GM21576 (cell line): ENCODE results near the gene DRD3.

Source experiments
- ATAC-seq: cut with Tn5 transposase; IDR thresholded peaks from one replicate; pipeline ENCODE4 v1.9.1; 2021; ENCODE audit warnings: mild to moderate bottlenecking, moderate library complexity; ENCODE audit not compliant: unreplicated experiment

DRD3 gene

DNA sequence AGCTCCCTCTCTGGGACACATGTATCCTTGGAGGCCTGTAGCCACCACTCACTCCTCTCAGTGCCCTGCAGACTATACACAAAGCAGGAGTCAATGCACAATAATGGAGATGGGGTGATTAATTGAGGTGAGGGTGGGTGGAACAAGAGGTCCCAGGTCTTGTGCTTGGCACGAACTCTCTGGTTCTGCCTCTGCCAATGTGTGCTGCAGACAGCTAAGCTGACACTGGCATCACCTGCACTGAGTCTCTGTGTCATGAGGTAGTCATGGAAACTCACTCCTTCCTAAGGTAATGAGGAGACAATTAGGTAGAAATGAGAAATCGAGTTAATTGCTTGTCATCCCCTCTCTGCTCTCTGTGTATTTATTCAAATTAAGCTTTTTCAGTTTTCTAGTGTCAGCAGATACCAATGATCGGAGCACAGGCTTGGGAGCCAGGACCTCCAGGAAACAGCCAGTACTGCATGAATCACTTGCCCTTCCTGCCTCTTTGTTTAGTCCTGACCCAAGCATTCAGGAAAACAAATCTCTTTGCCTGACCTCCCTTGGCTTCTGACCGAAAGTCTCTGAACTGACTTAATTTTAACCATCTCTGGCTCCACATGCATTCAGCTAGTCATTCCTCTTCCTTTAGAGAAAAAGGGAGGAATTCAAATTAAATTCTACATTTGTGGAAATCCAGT is 56.7 kb downstream of the DRD3 start:
- ATAC-seq: no peak

DNA sequence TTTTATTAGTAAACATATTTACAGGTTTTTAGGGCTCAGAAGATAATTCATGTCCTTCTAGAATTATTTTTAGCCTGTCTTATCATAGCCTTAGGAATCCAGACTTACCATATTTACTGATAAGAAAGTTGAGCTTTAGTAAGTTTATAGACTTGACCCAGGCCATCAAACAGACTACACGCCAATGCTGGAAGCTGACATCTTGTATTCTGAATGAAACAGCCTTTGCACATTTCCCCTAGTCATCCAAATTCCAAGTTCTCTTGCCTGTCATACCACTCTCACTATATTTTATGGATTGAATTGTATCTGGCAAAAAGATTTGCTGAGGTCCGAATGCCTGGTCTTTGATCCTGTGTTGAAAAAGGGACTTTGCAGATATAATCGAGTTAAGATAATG is 58.6 kb downstream of the DRD3 start:
- no peak for ATAC-seq

DNA sequence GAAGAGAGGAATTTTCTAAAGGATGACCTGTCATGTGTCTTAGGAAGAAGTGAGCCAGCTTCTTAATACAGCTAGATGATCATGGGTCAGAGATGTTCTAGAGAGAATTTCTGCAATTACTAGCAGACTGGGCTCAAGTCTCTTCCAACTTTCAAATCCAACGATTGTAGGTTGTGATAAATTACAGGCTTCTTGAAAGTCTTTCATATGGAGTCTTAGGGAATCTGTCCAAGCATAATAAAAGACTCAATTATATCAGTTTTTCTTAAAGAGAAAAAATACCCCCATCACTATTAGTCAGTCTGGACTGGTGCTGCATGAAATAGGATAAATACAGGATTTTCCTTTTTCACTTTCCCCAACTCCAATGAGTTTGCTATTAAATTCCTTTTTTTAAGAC is 59.1 kb downstream of the DRD3 start:
- no peak for ATAC-seq

DNA sequence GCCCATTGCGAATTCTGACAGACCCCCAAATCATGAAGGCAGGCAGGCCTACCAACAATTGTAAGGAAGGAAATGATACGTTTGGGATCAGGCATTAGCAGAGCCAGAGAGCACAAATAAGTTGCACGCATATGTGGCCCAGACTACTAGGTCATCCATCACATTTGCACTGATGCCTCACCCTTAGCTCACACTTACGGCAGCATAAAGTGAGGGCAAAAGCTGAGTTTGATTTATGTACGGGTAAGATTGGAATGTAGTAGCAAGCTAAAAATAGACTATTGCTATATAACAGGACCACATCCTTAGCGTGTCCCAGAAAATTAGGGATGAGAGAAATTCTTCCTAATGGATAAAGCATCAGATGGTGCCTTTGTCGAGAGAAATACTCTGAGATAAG is 63.7 kb downstream of the DRD3 start:
- ATAC-seq: no peak

DNA sequence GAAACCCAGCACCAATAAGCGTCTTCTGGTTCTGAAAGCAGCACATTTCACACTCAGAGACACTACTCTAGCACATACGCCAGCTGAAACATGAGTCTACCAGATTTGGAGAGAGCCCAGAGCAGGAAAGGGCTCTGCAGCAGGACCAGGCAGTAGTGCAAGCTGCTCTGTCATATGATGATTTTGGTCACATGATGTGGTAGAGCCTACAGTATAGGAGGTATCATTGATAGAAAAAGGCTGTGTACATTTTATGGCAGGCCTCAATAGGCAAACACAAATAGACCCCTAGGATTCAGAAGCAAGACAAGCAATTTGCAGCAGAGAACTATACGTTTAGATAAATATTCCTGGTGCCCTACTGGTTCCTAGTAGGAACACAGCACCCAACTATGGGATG is 64.1 kb downstream of the DRD3 start:
- ATAC-seq: no peak

DNA sequence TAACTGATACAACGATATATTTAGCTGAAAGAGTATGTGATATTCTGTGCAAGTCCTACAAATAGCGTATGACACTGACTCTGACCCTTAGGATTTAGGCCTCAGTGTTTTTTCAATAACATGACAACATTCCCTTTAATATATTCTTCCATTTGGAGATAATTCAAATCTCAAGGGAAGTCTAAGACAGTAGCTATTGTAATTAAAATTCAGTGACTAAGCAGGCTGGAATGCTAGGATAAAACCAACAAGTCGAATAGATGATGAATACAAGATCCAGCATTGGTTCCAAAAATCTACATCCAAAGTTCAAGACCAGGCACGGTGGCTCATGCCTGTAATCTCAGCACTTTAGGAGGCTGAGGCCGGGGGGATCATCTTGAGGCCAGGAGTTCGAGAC is 66.2 kb downstream of the DRD3 start:
- ATAC-seq: no peak

DNA sequence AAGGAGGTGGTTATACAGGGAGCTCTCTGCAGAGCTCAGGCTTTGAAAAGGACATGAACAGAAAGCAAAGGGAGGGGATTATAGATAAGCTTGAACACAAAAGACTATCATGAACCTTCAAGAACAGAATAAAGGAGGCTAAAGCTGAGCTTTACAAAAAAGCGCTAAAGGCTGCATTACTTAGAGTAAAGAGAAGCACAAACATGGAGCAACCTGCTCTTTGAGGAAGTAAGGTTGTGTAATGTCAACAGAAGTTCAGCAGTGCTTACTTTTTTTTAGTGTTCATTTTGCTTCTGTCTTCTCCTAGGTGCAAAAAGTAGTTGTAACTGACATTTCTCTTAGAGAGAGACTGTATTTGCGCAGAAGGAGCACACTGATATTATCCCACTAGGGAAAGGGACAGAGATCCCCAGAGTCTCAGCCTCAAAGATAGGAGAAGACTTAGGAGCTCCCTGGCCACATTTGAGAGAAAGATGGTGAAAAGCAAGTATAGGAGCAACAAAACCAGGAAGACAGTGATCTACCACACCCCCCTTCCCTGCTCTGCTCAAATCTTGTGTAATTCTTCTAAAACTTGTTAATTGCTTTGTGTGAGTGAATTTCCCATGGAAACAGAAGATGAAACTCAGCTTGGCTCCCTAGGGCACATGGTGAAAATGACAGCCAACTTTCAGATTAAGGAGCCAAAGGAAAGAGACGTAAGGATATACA is 67.6 kb downstream of the DRD3 start:
- no peak for ATAC-seq

DNA sequence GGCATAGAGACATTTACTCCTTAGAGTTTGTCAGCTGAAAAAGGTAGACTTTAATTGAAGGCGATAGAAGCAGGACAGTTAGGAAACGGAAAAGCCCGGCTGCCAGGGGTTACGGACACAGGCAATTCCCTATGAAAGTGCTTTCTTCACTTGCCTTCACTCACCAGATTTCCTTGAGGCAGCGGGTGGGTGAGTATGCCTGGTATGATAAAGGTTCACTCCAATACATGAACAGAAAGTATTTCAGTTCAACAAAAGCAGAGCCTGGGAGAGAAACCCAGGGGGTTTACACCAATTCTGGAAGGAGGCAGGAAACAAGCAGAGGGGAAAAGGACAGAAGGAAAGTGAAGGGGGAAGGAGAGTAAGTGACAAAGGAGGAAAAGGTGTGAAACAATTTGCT is 68.4 kb downstream of the DRD3 start:
- ATAC-seq: no peak

DNA sequence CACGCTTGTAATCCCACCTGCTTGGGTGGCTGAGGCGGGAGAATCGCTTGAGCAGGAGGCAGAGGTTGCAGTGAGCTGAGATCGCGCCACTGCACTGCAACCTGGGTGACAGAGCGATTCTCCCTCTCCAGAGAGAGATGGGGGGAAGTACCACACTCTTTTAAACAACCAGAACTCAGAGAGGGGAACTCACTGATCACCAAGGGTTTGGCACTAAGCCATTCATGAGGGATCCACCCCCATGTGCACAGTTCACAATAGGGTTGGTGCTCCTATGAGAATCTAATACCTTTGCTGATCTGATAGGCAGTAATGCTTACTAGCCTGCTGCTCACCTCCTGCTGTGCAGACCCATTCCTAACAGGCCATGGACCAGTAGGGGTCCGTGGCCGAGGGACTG is 70.7 kb downstream of the DRD3 start:
- no peak for ATAC-seq

DNA sequence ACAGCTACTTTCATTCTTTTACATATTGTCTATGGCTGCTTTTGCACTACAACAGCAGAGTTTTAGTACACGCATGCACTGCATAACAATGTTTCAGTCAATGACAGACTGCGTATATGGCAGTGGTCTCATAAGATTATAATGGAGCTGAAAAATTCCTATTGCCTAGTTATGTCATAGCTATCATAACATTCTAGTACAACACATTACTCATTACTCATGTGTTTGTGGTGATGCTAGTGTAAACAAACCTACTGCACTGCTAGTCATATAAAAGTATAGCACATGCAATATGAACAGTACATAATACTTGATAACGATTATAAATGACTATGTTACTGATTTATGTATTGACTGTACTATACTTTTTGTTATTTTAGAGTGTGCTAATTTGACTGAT is 74.4 kb downstream of the DRD3 start:
- ATAC-seq: no peak

DNA sequence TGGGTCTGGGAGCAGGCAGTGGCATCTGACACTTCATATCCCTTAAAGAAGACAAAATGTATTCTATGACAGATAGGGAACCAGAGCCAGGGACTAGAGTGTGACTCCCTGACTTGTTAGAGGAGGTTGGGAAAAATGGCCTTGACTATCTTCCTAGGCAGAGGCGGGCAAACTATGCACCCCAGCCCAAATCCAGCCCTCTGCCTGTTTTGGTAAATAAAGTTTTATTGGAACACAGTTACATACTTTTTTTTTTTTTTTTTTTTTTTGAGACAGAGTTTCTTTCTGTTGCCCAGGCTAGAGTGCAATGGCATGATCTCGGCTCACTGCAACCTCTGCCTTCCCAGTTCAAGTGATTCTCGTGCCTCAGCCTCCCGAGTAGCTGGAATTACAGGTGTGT is 75.0 kb downstream of the DRD3 start:
- no peak for ATAC-seq

DNA sequence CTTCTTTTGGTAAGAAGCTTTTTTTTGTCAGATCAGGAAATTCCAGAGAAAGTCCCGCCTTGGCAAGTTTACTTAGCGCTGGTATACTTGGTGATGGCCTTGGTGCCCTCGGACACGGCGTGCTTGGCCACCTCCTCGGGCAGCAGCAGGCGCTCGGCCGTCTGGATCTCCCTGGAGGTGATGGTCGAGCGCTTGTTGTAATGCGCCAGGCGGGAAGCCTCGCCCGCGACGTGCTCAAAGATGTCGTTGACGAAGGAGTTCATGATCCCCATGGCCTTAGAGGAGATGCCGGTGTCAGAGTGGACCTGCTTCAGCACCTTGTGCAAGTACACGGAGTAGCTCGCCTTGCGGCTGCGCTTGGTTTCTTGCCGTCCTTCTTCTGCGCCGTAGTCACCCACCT is 75.7 kb downstream of the DRD3 start:
- ATAC-seq: no peak

DNA sequence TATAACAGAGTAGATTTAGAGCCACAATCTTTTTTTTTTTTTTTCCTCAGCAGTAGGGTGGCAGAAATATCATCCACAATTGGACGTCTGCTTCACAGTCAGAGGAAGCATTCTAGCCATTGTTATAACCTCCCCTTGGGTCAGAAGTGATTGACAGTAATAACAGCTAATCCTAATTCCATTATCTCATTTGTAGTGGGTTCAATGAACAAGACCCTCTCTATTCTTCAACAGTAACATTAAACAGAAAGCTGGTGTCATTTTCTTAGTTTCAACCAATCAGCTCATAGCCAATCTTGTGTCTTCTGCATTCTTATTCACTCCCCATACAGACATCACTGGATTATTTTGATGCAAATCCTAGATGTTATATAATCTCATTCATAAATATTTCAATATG is 77.8 kb downstream of the DRD3 start:
- ATAC-seq: no peak

DNA sequence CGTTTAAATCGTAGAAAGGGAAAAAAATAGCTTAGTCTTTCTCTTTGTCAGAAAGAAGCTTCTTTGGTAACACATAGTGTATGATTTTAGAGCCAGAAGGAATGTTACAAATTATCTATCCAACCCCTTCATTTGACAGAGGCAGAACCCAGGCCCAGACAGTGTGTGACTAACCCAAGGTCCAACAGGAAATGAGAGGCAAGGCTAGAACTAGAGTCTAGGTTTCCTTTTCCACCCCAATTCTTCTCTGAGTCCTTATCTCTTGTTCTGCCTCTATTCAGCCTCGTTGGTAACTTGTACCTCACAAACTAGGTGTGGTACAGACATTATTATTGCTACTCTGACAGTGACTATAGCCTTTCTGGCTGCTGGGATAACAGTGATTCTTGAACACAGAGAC is 83.1 kb downstream of the DRD3 start:
- ATAC-seq: no peak

DNA sequence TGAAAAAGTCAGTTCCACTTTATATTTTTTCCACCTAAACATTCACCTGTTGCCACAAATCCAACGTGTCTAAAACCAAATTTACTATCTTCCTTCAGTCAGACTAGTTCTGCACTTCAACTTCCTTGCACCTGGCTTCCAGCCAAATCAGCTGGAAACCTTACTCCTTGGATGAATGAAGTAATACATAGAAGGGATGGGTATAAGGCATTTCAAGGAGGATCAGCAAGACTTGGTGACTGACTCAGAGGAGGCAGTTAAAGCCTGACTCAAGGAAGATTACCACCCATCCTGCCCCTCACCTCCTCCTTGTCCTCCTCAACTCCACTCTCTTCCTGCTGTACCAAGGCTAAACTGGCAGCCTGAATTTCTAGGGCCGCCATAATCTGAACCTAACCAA is 85.3 kb downstream of the DRD3 start:
- no peak for ATAC-seq

DNA sequence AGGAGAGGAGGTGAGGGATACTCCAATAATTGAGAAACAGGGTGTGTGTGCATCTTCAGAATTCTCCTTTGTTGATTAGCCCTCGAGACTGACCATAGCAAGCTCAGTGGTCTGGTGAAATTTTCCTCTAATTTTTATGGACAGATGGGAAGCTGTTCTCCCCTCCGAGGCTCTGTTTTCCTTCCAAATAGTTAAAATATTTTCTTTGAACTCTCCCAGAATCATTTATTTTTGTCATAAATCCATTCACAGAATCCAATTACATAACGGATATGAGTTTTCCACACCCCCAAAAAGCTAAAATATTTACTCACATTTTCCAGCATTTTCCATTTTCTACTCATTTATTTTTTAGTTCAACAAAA is 85.9 kb downstream of the DRD3 start:
- ATAC-seq: no peak

DNA sequence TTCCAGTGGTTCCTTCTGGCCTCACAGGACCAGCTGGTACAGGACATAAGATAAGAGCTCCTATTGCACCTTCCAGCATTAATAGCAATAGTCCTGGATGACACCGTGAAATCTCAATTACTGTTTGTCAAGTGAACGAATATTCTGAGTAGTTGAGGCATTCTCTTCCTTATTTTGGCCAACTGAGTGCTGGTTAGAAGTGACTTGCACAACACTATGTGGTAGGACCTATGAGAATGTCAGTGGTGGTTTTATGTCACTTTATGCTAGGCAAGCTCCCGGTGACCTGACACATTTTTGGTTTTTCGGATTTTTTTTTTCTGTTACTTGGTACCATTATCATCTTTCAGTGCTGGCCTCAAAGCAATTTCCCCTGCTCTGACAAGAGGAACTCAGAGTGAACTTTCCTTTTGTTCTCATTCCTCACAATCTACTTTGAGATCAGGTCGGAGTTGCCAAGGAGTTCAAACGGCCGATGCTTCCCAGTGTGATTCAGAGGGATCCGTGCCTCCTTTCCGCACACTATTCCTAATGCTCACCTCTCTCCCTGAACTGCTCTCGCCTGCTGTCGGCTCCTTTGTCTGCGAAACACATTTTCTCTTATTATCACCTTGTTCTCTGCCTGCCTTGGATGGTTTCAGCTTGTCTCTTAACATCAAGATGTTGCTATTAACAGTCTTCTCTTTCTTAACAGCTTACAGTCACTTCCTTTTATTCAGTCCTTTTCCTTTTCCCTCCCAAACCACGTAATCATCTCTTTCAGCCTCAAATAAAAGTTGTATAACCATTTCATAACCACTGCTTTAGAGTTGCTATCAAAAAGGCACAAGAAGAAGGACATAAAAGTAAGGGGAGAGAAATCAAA is 86.5 kb downstream of the DRD3 start:
- ATAC-seq: no peak

DNA sequence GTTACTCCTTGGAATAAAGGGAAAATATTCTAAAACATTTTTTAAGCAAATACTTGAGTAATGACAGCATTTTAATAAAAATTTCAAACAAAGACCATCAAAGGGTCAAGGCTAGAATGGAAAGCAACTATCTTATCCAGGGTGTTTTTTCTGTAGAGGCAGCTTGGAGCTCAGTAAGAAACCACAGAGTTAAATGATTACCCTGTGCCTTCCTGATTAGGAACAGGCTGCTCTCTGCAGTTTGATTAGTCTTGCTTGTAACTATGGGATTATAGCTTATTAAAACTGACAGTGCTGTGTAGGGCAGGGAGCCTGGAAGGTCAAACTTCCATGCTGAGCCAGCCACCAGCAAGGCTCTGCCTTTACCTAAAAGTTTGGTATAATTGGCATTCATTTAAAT is 89.2 kb downstream of the DRD3 start:
- no peak for ATAC-seq

DNA sequence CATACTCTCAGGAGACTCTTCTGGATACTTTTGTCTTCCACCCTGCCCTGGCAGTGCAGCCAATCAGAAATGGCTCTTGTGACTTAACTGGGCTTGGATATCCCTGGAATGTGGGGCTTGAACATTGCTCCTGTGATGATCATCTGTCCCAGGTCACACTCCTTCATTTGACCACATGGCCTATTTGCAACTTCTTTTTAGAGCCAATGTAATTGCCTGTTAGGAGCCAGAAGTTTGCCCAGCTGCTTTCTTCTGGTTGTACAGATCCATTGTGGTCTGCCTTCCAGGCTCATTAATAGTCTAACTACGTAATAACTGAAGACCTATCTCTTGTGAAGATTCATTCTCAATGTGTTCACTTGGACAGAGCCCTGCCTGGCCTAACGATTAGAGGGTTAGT is 92.5 kb downstream of the DRD3 start:
- ATAC-seq: no peak

DNA sequence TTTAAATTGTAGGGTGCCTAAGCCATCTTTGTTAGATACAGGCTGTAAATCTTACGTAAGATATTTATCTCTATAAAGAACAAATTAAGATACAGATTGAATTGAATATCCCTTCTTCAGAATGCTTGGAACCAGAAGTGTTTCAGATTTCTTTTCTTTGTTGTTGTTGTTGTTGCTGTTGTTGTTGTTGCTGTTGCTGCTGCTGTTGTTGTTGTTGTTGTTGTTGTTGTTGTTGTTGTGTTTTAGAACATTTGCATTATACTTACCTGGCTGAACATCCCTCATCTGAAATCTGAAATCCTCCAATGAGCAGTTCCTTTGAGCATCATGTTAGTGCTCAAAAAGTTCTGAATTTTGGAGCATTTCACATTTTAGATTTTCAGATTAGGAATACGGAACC is 95.7 kb downstream of the DRD3 start:
- ATAC-seq: no peak

DNA sequence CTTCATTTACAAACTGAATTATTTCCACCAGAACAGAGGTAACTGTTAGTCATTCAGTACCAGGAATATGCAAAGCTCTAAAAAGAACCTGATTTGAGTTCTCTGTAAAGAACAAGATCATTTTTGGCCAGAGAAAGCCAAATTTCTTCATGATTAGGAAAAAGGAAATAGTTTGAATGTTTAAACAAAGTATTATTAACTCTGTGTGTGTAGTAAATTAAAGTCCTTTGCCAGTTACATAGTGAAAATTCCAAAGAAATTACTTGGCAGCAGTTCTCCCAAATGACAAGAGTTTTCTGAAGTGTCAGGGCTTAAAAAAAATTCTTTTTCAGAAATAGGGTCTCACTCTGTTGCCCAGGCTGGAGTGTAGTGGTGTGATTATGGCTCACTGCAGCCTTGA is 97.8 kb downstream of the DRD3 start:
- ATAC-seq: no peak

DNA sequence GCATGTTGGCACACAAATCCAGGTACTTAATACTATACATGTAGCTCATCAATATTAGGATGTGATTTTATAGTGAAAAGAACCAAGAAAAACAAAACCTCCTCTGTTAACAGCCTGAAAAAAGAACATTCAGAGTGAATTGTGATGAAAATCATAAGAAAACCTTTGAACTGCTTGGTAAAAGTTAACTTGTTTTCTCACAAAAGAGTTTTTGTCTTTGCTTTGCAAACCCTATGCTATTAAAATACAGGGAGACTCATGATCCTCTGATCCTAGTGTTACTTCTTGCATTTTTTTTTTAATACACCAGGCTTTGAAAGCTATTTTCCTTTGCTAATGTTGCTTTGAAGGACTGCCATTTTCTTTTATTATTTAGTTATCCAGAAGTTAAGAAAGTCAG is 98.7 kb downstream of the DRD3 start:
- ATAC-seq: no peak
